HepG2 (cell line): ENCODE measurements around the gene MNAT1. TPM values are rescaled to one million over a fixed set of nuclear protein-coding genes. Genes with fewer than 3 reads are reported as not detected.
A peak's percentile ranks its signal among the peaks of the same experiment; 100 is the strongest.

ENCODE experiments used
- DNMT1 ChIP-seq: sonication (generic); formaldehyde crosslinking; IDR thresholded peaks from 2 replicates; pipeline ENCODE4 v1.5.1; 2020; ENCODE audit warnings: mild to moderate bottlenecking, missing genetic modification reagents
- GATAD1 ChIP-seq: IDR thresholded peaks from 2 replicates; pipeline ENCODE4 v1.6.1; 2016; ENCODE audit warnings: missing genetic modification reagents, missing compliant biosample characterization
- GATAD2A ChIP-seq: IDR thresholded peaks from 2 replicates; pipeline ENCODE4 v1.6.1; 2016
- GFI1 ChIP-seq: sonication (generic); formaldehyde crosslinking; IDR thresholded peaks from 2 replicates; pipeline ENCODE4 v1.5.0; 2020; ENCODE audit warnings: missing genetic modification reagents, mild to moderate bottlenecking, borderline replicate concordance
- GTF2F1 ChIP-seq: fragments of 150-350 bp; IDR thresholded peaks from 2 replicates; pipeline ENCODE4 v1.6.1; 2014; ENCODE audit warnings: low read length
- HNF4A ChIP-seq: sonication (generic); formaldehyde crosslinking; IDR thresholded peaks from 2 replicates; pipeline ENCODE4 v1.4.0; 2020; ENCODE audit warnings: missing genetic modification reagents
- KMT2B ChIP-seq: IDR thresholded peaks from 2 replicates; pipeline ENCODE4 v1.6.1; 2016; ENCODE audit warnings: missing genetic modification reagents, missing compliant biosample characterization
- MEIS1 ChIP-seq: sonication (generic); formaldehyde crosslinking; IDR thresholded peaks from 2 replicates; pipeline ENCODE4 v1.9.0; 2021; ENCODE audit warnings: mild to moderate bottlenecking, missing genetic modification reagents, moderate library complexity, borderline replicate concordance
- MZF1 ChIP-seq: sonication (generic); formaldehyde crosslinking; IDR thresholded peaks from 2 replicates; pipeline ENCODE4 v1.8.1; 2023; ENCODE audit warnings: mild to moderate bottlenecking, missing genetic modification reagents, borderline replicate concordance
- NBN ChIP-seq: fragments of 450-650 bp; conservative IDR thresholded peaks from 2 replicates; pipeline ENCODE4 v1.6.1; 2017
- NONO ChIP-seq, 2 experiments: fragments of 450-650 bp in 1 of 2; sonication (generic) in 1 of 2; formaldehyde crosslinking in 1 of 2; IDR thresholded peaks in 1 of 2; conservative IDR thresholded peaks in 1 of 2; 2 replicates each; pipeline versions ENCODE4 v1.6.1 to v1.8.0; 2017 to 2022; ENCODE audit warnings: mild to moderate bottlenecking in 1 of 2, missing genetic modification reagents in 1 of 2, moderate library complexity in 1 of 2
- POLR2AphosphoS2 ChIP-seq: IDR thresholded peaks from 2 replicates; pipeline ENCODE4 v1.6.1; 2011; ENCODE audit warnings: low read depth, low read length, improper control_type of control experiment
- PRPF4 ChIP-seq: fragments of 200-400 bp; formaldehyde crosslinking; IDR thresholded peaks from 2 replicates; pipeline ENCODE4 v1.6.1; 2016; ENCODE audit warnings: low read length, low read depth; ENCODE audit not compliant: poor library complexity, severe bottlenecking
- RAD21 ChIP-seq: fragments of 450-650 bp; formaldehyde crosslinking; IDR thresholded peaks from 2 replicates; pipeline ENCODE4 v1.5.0; 2020; ENCODE audit warnings: mild to moderate bottlenecking
- RELA ChIP-seq: sonication (generic); formaldehyde crosslinking; IDR thresholded peaks from 2 replicates; pipeline ENCODE4 v1.4.0; 2020; ENCODE audit warnings: missing genetic modification reagents
- RXRB ChIP-seq: IDR thresholded peaks from 2 replicates; pipeline ENCODE4 v1.6.1; 2016; ENCODE audit warnings: borderline replicate concordance, missing genetic modification reagents, missing compliant biosample characterization
- STAG1 ChIP-seq: sonication (generic); formaldehyde crosslinking; IDR thresholded peaks from 2 replicates; pipeline ENCODE4 v1.4.0; 2020; ENCODE audit warnings: missing genetic modification reagents
- TAF1 ChIP-seq: sonication (generic); formaldehyde crosslinking; IDR thresholded peaks from 2 replicates; pipeline ENCODE4 v1.4.0; 2020; ENCODE audit warnings: missing genetic modification reagents
- TCF7L2 ChIP-seq: IDR thresholded peaks from 2 replicates; pipeline ENCODE4 v1.6.1; 2011; ENCODE audit warnings: mild to moderate bottlenecking, low read depth, low read length, moderate library complexity
- ZBTB1 ChIP-seq: sonication (generic); formaldehyde crosslinking; IDR thresholded peaks from 2 replicates; pipeline ENCODE4 v1.4.0; 2020; ENCODE audit warnings: missing genetic modification reagents, borderline replicate concordance
- ZBTB42 ChIP-seq: sonication (generic); formaldehyde crosslinking; IDR thresholded peaks from 2 replicates; pipeline ENCODE4 v1.5.0; 2020; ENCODE audit warnings: mild to moderate bottlenecking, missing genetic modification reagents
- ZFP36L2 ChIP-seq: sonication (generic); formaldehyde crosslinking; IDR thresholded peaks from 2 replicates; pipeline ENCODE4 v1.4.0; 2020; ENCODE audit warnings: missing genetic modification reagents
- ZMYM4 ChIP-seq: sonication (generic); formaldehyde crosslinking; IDR thresholded peaks from 2 replicates; pipeline ENCODE4 v1.8.1; 2023; ENCODE audit warnings: mild to moderate bottlenecking, missing genetic modification reagents
- ZNF281 ChIP-seq: sonication (generic); formaldehyde crosslinking; IDR thresholded peaks from 2 replicates; pipeline ENCODE4 v1.4.0; 2020; ENCODE audit warnings: missing genetic modification reagents, borderline replicate concordance
- ZNF432 ChIP-seq: sonication (generic); formaldehyde crosslinking; IDR thresholded peaks from 2 replicates; pipeline ENCODE4 v1.5.0; 2020; ENCODE audit warnings: missing genetic modification reagents, mild to moderate bottlenecking, borderline replicate concordance
- ZNF878 ChIP-seq: sonication (generic); formaldehyde crosslinking; IDR thresholded peaks from 2 replicates; pipeline ENCODE4 v1.8.1; 2023; ENCODE audit warnings: mild to moderate bottlenecking, missing genetic modification reagents, moderate library complexity
- polyA plus RNA-seq, 8 experiments: library from polyadenylated mRNA; depleted of rRNA in 3 of 8; stranded (reverse) in 7 of 8; unstranded in 1 of 8; fragments of >200 nt; fragmentation: Illumina TruSeq in 4 of 8; extraction: Trizol in 4 of 8; gene quantifications; 2 replicates each; pipeline versions ENCODE4 v1.2.1 to v1.2.3, GENCODE V29; 2011 to 2016; ENCODE audit warnings: low read depth in 4 of 8, missing spikeins in 1 of 8, mixed read lengths in 1 of 8; ENCODE audit not compliant: insufficient read depth in 1 of 8
- total RNA-seq, 5 experiments: library from RNA; depleted of rRNA; stranded (reverse); fragments of >200 nt; fragmentation: Illumina TruSeq; extraction: Trizol; gene quantifications; 2 replicates each; pipeline ENCODE4 v1.2.3, GENCODE V29; 2016; ENCODE audit warnings: low read depth in 1 of 5

MNAT1 gene
- total and polyA plus RNA-seq, 2 of the 13 experiments (the other 11 are each of a cell fraction or from before 2014, with no cell fraction given) = 49.2 to 94.8 TPM

- no peak for TF ChIP-seq ZBTB42 (CRISPR knock-in tag)
- no peak for TF ChIP-seq RAD21 (CRISPR knock-in tag)
- TF ChIP-seq POLR2AphosphoS2 = no peak
- no peak for TF ChIP-seq ZNF432 (CRISPR knock-in tag)
- no peak for TF ChIP-seq ZFP36L2 (CRISPR knock-in tag)
- TF ChIP-seq ZNF878 (CRISPR knock-in tag) = no peak
- no peak for TF ChIP-seq STAG1 (CRISPR knock-in tag)
- TF ChIP-seq TAF1 = no peak
- TF ChIP-seq HNF4A (CRISPR knock-in tag) = peak; percentile 88
- no peak for TF ChIP-seq PRPF4
- TF ChIP-seq GFI1 (CRISPR knock-in tag) = 0 out of 2 replicates have a peak, but pooled peaks have one; percentile 21
- no peak for TF ChIP-seq NONO (IDR thresholded peaks at IDR 0.05)
- TF ChIP-seq NONO (CRISPR knock-in tag; conservative IDR thresholded peaks at IDR 0.05) = no peak
- no peak for TF ChIP-seq KMT2B (CRISPR knock-in tag)
- no peak for TF ChIP-seq RELA
- TF ChIP-seq MEIS1 (CRISPR knock-in tag) = no peak
- TF ChIP-seq TCF7L2 = no peak
- TF ChIP-seq MZF1 = no peak
- no peak for TF ChIP-seq NBN
- TF ChIP-seq RXRB (CRISPR knock-in tag) = peak; percentile 67
- peak; percentile 52; the same call in 1 of the 2 replicates for TF ChIP-seq ZMYM4 (CRISPR knock-in tag)
- peak; percentile 63 for TF ChIP-seq GATAD2A (CRISPR knock-in tag)
- no peak for TF ChIP-seq ZBTB1
- no peak for TF ChIP-seq GATAD1 (CRISPR knock-in tag)
- no peak for TF ChIP-seq DNMT1 (CRISPR knock-in tag)
- TF ChIP-seq ZNF281 (CRISPR knock-in tag) = no peak; the same call in 1 of the 2 replicates
- TF ChIP-seq GTF2F1 = no peak
Measured at GRCh38 chr14:60691383-60692113, 43.0 kb upstream of the MNAT1 start (continued).
